Erythroblast (primary cell): ENCODE results near the gene RO60.
A peak's percentile ranks its signal among the peaks of the same experiment; 100 is the strongest.
"Not testable (repeated sequence)": the region's sequence is repeated elsewhere in the genome, so short reads cannot be mapped to it uniquely, and the experiment has no call there.

Experiments used
- DNase-seq, 2 experiments: peaks; one replicate each; lab custom pipeline; 2025; lab: John Stamatoyannopoulos, UW
- GATA1 ChIP-seq: IDR thresholded peaks from 2 replicates; pipeline ENCODE4 v1.6.1; 2011; ENCODE audit warnings: low read depth, mild to moderate bottlenecking, control low read depth, low read length, moderate library complexity
- POLR2A ChIP-seq: IDR thresholded peaks from 2 replicates; pipeline ENCODE4 v1.6.1; 2011; ENCODE audit warnings: mild to moderate bottlenecking, low read length

The RO60 gene

DNA sequence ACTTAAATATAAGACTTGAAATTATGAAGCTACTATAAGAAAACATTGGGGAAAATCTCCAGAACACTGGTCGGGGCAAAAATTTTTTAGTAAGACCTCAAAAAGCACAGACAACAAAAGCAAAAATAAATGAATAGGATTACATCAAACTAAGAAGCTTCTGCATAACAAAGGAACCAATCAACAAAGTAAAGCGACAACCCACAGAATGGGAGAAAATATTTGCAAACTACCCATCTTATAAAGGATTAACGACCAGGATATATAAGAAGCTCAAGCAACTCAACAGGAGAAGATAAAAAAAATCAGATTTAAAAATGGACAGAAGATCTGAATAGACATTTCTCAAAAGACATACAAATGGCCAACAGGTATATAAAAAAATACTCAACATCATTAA is 19.4 kb upstream of the RO60 start:
- TF ChIP-seq GATA1 (no peak), POLR2A (no peak)
- no peak for DNase-seq

DNA sequence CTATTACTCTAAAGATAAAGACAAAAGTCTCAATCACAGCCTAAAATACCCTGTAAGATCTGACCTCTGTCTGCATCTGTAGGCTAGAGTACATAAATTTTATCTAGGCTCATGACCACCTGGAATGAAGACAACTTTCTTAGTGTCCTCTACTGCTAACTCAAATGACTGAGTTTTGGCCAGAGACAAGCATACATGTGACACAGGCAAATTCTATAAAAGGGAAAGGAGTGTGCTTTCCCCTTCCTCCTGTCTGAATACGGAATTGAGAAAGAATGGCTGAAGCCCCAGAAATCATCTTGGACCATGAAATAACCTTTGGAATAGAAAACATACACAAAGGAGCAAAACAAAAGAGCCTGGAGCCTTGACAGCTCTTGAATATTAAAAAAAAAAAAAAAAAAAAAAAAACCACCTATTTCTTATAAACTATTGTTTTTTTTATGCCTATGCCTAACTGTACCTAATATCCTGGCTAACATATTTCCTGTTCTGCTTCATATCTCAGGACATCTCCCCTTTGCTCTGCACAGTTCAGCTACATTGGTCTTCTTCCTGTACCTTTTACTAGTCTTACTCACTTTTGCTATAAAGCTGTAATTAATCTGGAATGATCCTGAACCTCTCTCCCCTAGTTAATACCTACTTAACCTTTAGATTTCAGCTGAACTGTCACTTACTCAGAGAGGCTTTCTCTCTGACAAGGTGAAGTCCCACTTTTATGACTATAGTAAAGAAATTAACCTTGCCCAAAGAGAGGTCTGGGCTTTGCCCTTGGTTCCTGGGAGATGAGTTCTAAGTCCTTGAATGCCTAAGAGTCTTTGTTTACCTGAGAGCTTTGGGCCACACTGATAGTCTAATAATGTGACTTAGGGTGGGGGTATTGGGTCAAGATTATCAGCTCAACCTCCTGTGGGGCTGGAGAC is 16.4 kb upstream of the RO60 start:
- no peak for TF ChIP-seq POLR2A
- no peak for TF ChIP-seq GATA1
- DNase-seq = no peak

DNA sequence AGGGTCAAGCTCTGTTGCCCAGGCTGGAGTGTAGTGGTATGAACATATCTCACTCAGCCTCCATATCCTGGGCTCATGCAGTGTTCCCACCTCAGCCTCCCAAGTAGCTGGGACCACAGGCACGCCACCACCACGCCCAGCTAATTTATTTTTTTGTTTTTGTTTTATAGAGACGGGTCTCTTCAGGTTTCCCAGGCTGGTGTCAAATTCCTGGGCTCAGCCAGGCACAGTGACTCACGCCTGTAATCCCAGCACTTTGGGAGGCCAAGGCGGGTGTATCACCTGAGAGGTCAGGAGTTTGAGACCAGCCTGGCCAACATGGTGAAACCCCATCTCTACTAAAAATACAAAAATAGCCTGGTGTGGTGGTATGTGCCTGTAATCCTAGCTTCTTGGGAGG is 10.5 kb upstream of the RO60 start:
- DNase-seq = not testable (repeated sequence)

DNA sequence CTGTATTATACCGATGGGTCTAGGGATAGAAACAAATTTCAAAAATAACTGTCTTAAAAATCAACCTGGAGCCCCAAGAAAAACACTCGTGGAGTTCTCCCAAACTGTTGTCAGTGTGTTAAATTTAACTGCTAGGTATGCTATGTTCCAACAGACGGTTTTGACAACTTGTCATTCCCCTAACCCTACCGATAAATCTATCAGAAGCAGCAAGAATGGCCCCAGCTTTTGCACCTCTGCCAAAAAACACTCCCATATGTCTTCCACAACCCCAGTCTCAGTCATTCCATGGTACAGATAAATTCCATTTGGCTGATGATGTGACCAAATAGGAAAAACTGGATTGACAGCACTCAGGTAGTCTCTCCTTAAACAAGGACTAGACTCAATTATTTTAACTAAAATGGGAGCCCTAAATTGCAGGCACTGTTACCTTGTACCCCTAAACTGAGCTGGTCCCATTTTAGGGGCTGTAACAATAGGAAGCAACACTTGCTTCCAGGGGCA is 5.2 kb upstream of the RO60 start:
- TF ChIP-seq POLR2A (no peak), GATA1 (no peak)
- DNase-seq = no peak

DNA sequence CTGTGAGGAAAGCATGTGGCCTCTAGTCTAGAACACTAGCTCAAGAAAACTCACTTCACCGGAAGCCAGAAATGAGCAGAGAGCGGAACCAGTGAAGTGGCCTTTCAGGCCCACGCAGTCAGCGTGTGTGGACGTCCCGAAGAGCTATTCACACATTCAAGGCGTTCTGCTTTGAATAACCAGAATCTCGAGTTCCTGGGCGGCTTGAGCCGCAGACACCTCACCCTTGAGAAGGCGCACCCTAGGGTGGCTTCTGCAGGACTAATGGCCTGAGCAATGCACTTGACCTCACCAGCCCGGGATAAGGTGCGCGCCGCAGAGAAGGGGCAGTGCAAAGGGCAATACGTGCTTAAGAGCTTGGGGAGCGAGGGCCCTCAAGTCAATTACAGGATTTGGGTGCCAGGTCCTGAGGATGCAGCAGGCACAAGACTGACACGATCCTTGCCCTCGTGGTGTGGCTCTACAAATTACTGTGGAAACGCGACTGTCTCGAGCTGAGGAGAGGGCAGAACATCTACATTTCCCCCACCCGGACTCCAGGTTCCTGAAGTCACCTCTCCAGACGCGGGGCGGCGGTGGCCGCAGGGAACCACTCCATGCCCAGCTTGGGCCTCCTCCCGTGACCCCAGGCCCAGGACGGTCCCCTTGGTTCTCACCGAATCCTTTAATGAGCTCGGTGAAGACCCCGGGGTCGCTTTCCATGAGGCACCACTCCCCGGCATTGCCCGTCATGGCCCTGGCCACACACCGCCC is 707 bp upstream of the RO60 start:
- peak; percentile 77 to 78 for DNase-seq
- TF ChIP-seq POLR2A (no peak), GATA1 (no peak)

DNA sequence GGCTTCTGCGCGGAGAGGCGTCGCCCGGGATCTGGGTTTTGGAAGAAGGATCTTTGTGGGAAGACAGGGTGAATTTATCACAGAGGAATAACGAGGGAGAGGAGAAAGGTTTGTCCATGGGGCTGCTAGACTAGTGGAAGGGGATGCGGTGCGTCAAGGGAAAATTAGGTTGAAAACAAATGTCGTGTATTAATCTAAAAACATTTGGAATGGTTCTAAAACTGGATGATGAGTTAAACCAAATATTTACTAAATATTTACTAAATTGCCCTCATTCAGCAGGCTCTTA is 647 bp downstream of the RO60 start:
- no peak for TF ChIP-seq POLR2A
- TF ChIP-seq GATA1 = no peak
- DNase-seq = no peak

DNA sequence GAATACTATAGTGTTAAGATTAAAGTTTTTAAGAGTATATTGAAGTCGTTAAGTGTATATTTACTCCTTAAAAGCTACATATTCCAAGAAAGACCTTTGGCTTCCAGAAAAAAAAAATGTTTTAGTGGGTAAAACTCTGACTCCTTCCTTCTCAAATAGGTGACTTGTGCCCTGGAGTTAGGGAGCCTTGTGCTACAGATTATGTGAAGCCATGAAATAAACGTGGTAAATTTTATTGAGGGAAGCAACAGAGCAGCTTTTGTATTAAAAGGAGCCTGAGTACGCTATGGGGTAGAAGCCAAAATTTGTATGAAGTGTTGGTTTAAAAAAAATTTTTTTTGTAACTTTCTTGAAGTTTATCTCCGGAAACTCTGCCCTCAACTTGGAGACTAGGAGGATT is 994 bp downstream of the RO60 start:
- peak in 1 of 2 experiments; percentile 59 for DNase-seq
- TF ChIP-seq POLR2A (no peak), GATA1 (no peak)

DNA sequence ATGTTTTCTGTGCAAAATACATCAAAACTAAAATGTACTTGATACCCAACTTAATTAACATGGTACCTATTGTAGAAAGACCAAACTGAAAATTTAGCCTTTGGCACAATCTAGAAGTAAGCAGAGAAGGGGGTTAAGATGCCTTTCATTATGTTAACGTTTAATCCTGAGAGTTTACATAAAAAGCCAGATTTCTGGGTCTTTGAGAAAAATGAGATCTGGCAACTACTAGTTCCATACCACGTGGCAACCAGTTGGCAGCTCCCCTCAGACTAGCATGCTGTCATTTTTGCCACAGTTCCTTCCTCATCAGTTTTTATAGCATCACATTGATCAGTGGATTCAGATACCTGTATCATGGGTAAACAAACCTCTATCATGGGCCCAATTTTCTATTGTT is 1.5 kb downstream of the RO60 start:
- TF ChIP-seq GATA1 = no peak
- peak; percentile 33 for TF ChIP-seq POLR2A
- peak; percentile 57 to 68 for DNase-seq

DNA sequence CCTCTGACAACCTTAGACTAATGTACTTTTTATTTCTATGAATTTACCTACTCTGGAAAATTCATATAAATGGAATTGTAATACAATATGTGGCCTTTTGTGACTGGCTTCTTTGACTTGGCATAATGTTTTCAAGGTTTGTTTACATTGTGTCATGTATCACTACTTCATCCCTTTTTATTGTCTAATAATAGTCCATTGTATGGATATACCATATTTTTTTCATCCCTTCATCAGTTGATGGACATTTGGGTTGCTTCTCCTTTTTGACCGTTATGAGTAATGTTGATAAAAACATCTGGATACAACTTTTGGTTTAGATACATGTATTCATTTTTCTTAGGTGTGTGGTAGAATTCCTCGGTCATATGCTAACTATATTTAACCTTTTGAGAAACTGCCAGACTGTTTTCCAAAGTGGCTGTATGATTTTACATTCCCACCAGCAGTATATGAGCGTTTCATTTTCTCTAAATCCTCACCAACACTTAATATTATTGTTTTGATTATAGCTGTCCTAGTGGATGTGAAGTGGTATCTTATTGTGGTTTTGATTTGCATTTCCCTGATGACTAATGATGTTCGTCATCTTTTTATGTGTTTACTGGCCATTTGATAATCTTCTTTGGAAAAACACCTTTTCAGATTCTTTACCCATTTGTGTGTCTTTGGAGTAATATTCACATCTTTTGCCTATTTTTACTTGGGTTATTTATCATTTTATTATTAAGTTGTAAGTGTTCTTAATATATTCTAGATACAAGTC is 3.5 kb downstream of the RO60 start:
- no peak for DNase-seq
- no peak for TF ChIP-seq POLR2A
- TF ChIP-seq GATA1 = no peak

DNA sequence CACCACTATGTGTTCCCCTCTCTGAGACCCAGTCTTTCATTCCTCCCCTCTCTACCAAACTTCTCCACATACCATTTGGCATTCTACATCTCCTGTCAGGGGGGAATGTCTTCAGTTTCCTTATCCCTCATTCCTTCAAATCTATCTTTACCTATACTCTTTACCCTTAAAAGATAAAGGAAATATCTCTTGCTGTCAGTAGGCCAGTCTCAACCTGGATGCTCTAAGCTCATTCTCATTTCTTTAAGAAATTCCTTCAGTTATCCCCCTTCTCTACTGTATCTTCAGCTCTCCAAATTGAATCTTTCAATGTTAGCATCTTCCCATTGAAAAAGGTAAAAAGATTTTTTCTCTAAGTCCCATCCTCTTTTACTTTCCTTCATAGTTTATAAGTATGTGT is 6.5 kb downstream of the RO60 start:
- no peak for TF ChIP-seq POLR2A
- TF ChIP-seq GATA1 = no peak
- no peak for DNase-seq

DNA sequence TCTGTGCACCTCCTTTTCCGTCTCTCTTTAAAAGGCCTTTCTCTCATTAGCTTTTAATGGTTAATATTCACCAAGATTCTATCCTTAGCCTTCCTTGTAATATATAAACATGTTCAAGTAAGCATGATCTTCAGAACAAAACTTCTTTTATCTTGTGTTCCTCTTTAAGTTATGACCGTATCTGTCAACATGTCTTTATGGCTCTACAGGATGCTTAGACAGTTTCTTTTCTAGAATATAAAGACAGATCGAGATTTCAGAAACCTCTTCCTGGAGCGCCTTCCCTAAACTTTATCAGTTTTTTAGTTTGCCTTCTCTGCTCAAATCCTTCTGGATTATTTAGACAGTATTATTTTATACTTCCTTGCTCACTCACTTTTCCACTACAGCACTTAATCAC is 7.2 kb downstream of the RO60 start:
- no peak for TF ChIP-seq GATA1
- TF ChIP-seq POLR2A = no peak
- DNase-seq = no peak

DNA sequence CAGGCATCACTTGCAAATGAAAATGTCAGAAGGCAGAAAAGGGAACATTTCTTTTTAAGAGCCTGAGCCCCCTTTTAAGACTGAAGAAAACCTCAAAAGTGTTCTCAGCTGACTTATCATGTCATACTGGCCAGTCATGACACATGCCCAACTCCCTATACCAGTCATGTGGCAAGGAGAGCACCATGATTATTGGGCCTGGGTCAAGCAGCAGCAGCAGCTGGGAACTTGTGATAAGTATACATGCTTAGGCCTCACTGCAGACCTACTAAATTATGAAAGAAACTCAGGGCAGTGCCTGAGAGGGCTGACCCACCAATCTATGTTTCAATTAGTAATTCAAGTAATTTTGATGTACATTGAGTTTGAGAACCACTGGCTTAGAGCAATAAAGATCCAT is 8.6 kb downstream of the RO60 start:
- TF ChIP-seq GATA1 (no peak), POLR2A (peak; percentile 61)
- peak; percentile 90 to 97 for DNase-seq

DNA sequence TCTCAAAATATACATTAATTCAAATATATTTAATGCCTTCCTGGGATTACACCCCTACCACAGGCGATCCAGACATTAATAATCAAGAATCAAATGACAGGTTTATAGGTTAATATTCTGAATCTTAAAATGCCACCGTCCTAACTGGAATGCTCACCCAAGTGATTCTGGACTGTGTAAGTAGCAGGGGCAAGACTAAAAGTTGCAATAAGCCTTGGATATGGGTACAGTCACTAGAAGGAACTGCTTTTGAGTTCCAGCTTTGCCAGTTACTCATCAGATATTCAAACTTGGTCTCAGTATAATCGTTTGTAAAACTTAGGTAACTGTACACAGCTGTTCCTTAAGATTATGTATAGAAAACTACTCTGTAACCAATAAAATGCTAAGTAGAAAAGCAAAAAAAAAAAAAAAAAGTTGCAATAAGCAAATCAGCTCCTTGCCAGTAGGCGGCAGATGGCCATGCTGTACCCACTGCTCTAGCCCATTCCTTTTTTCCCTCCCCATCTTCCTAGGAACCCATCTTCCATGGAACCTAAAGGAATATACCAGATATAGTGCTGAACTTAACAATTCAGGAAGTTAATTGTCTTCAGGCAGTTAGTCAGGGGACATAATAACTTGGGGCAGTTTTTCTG is 10.5 kb downstream of the RO60 start:
- peak; percentile 57 to 69 for DNase-seq
- TF ChIP-seq POLR2A (peak; percentile 30), GATA1 (no peak)

DNA sequence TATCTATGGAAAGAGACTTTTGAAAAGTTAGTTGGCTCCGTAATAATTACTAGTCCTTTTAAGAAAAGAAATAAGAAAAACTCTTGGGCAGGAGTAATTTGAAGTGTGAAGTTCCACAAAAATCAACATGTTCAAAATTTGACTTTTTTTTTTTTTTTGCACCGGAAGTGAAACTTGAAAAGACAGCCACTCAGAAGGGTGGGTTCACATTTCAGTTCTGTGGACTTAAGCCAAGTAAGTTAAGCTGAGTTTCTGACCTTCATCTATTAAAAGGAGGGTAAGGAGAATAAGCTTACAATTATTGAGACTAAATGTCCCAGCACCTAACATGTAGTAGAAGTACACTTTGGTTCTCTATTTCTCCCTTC is 11.0 kb downstream of the RO60 start:
- DNase-seq = peak; percentile 45 to 57
- no peak for TF ChIP-seq POLR2A
- TF ChIP-seq GATA1 = no peak
